ENCODE results near the gene PYGL.

DNA sequence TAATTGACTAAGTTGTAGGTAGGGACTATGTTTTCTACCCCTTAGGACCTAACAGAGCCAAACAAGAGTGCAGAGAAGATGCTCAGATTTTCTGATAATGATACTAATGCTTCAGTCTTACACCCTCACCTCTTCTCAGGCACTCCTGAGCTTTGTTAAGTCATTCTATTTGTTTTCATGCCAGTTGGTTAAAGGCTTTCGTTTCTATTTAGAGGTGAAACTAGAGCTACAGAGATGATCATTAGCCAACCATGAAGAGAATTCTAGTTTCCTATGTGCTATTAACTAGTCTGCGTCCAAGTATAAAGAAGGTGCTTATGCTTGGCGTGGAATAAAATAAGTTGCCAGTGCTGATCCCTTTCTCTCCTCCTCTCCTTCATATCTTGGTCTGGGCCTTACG lies 34.6 kb upstream of the PYGL start:
- no peak for TF ChIP-seq EZH2 (IDR thresholded peaks at IDR 0.05; ENCODE audit: low read depth, unreplicated experiment)
- no peak for TF ChIP-seq CTCF (conservative IDR thresholded peaks at IDR 0.05; ENCODE audit: low read depth in 2 of 2)
- TF ChIP-seq EZH2phosphoT487 (IDR thresholded peaks at IDR 0.05; ENCODE audit: unreplicated experiment): no peak
- no peak for TF ChIP-seq REST (IDR thresholded peaks at IDR 0.05; ENCODE audit: unreplicated experiment)
- TF ChIP-seq JUNB (IDR thresholded peaks at IDR 0.05; ENCODE audit: unreplicated experiment): no peak
- TF ChIP-seq POLR2AphosphoS5 (IDR thresholded peaks at IDR 0.05; ENCODE audit: low read depth): no peak

Data from GM23338 (cell line).